Thyroid gland (tissue), 4 donors: Measurements from ENCODE around the gene RPL29. TPM values are rescaled to one million over a fixed set of nuclear protein-coding genes. Genes with fewer than 3 reads are reported as not detected.

Experiments used
- DNase-seq, 2 donors: peaks; one replicate each; pipeline ENCODE4 v3.0.0-alpha.2; 2019
- H3K27ac ChIP-seq, 3 donors: fragments of 200-600 bp; sonication (generic); 1 replicate in 2 of 3; 2 replicates in 1 of 3; pipeline ENCODE4 v1.5.1; 2016 to 2019; ENCODE audit warnings: mild to moderate bottlenecking in 1 of 3, moderate library complexity in 1 of 3
- H3K27me3 ChIP-seq: fragments of 200-600 bp; sonication (generic); one replicate; pipeline ENCODE4 v1.5.1; 2019
- H3K36me3 ChIP-seq, 2 donors: fragments of 200-600 bp; sonication (generic); one replicate each; pipeline ENCODE4 v1.5.1; 2016 to 2019
- H3K4me1 ChIP-seq, 2 donors: fragments of 200-600 bp; sonication (generic); one replicate each; pipeline ENCODE4 v1.5.1; 2017 to 2019
- H3K4me3 ChIP-seq, 3 donors: fragments of 200-600 bp; sonication (generic); replicated peaks in 1 of 3; 1 replicate in 2 of 3; 2 replicates in 1 of 3; pipeline ENCODE4 v1.5.1; 2016; ENCODE audit warnings: mild to moderate bottlenecking in 1 of 3
- H3K9me3 ChIP-seq: fragments of 200-600 bp; sonication (generic); one replicate; pipeline ENCODE4 v1.5.1; 2017
- POLR2A ChIP-seq, 2 donors: fragments of 450-650 bp; IDR thresholded peaks; one replicate each; pipeline ENCODE4 v1.6.1; 2017; ENCODE audit warnings: antibody characterized with exemption in 2 of 2, mild to moderate bottlenecking in 2 of 2, moderate library complexity in 1 of 2
- WGBS, 2 donors: methylation state at CpG; one replicate each; pipeline ENCODE4 v1.1.5; 2017; 5-methylcytosine and 5-hydroxymethylcytosine counted together
- intact Hi-C: fragments of 100-400 bp; cut with DNase I; formaldehyde crosslinking; loops from one replicate; pipeline ENCODE4 v1.15.1; 2023
- total RNA-seq, 4 donors: library from RNA; depleted of rRNA; stranded (reverse); fragments of >200 nt; gene quantifications; one replicate each; pipeline ENCODE4 v1.2.3, GENCODE V29; 2016
- TF ChIP-seq, protein P1 (sequence below), 6 experiments: fragments of 200-600 bp in 3 of 6; fragments of 450-650 bp in 3 of 6; sonication (generic) in 3 of 6; IDR thresholded peaks; one replicate each; pipeline ENCODE4 v1.5.1; 2016 to 2019; ENCODE audit warnings: antibody characterized with exemption in 6 of 6, mild to moderate bottlenecking in 2 of 6, inconsistent platforms in 1 of 6, moderate library complexity in 1 of 6

The RPL29 gene
- total RNA-seq, 4 donors from 2014 or later = 826 to 1,348 (median 1,271) TPM

DNA sequence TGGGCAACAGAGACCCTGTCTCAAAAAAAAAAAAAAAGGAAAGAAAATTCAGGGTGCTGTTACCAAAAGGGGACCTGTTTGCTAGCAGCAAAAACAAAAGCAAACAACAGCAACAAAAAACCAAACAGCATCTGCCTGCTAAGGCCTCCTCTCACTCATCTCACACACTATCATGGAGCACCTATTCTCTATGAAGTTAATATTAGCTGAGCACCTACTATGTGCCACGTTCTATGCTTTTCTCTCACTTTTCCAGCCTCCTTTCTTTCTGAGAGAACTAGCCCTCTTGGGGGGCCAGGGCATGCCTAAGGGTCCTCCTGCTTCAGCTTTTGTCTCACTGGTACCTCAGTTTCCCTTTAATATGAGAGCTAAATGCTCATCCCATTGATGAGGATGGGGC lies 41.0 kb downstream of the RPL29 start:
- no peak overlapping the region for H3K4me3 ChIP-seq
- no peak overlapping the region for H3K27ac ChIP-seq
- TF ChIP-seq, protein P1, sequence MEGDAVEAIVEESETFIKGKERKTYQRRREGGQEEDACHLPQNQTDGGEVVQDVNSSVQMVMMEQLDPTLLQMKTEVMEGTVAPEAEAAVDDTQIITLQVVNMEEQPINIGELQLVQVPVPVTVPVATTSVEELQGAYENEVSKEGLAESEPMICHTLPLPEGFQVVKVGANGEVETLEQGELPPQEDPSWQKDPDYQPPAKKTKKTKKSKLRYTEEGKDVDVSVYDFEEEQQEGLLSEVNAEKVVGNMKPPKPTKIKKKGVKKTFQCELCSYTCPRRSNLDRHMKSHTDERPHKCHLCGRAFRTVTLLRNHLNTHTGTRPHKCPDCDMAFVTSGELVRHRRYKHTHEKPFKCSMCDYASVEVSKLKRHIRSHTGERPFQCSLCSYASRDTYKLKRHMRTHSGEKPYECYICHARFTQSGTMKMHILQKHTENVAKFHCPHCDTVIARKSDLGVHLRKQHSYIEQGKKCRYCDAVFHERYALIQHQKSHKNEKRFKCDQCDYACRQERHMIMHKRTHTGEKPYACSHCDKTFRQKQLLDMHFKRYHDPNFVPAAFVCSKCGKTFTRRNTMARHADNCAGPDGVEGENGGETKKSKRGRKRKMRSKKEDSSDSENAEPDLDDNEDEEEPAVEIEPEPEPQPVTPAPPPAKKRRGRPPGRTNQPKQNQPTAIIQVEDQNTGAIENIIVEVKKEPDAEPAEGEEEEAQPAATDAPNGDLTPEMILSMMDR (IDR thresholded peaks at IDR 0.05) = no peak
- TF ChIP-seq POLR2A (IDR thresholded peaks at IDR 0.05) = no peak
- 87 to 92% methylated on average over 1 of the region's 1 CpG for WGBS, 2 donors
- no peaks in the 10 kb centered on the region for H3K27me3 ChIP-seq
- H3K9me3 ChIP-seq = no peaks in the 10 kb centered on the region
- H3K36me3 ChIP-seq = no peaks in the 10 kb centered on the region
- intact Hi-C loops = no loop called here
- H3K4me1 ChIP-seq = peaks cover 5 to 19% of the 10 kb centered on the region in 2 donors
- no peak for DNase-seq

GRCh38 chr3:51954105-51954504 lies 41.6 kb downstream of the RPL29 start:
- Histone ChIP-seq H3K27ac (no peak overlapping the region), H3K36me3 (no peaks in the 10 kb centered on the region), H3K9me3 (no peaks in the 10 kb centered on the region), H3K4me1 (peaks cover 5 to 19% of the 10 kb centered on the region in 2 donors), H3K27me3 (no peaks in the 10 kb centered on the region), H3K4me3 (no peak overlapping the region)
- TF ChIP-seq, protein P1 (IDR thresholded peaks at IDR 0.05) = no peak
- no peak for TF ChIP-seq POLR2A (IDR thresholded peaks at IDR 0.05)
- WGBS, 2 donors = 88 to 89% methylated on average over 6 of the region's 6 CpGs
- no peak for DNase-seq
- intact Hi-C loops = no loop called here

DNA sequence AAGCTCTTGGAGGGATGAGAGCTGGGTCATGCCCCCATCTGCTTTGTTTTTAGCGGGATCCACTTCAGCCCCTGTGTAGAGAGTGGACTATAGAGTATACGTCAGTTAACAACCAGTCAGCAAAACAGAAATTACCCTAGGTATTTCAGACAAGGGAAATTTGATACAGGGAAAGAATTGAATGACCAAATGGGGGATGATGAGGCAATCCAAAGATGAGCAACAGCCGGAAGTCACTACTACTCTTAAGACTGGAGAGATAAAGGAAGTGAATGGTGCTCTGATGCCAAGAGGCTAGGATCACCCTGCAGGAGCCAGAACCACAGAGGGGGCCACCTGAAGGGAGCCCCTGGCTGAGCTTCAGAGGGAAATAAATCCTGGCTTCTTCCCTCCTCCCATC lies 42.2 kb downstream of the RPL29 start:
- Histone ChIP-seq H3K9me3 (no peaks in the 10 kb centered on the region), H3K4me1 (peaks cover 5 to 19% of the 10 kb centered on the region in 2 donors), H3K4me3 (no peak overlapping the region), H3K36me3 (no peaks in the 10 kb centered on the region), H3K27me3 (no peaks in the 10 kb centered on the region), H3K27ac (no peak overlapping the region)
- 72 to 78% methylated on average over 3 of the region's 3 CpGs for WGBS, 2 donors
- DNase-seq = no peak
- TF ChIP-seq, protein P1 (IDR thresholded peaks at IDR 0.05) = no peak
- TF ChIP-seq POLR2A (IDR thresholded peaks at IDR 0.05) = no peak
- intact Hi-C loops = no loop called here

GRCh38 chr3:51950899-51951298 lies 44.8 kb downstream of the RPL29 start:
- peaks cover 0 to 9% of the 10 kb centered on the region in 2 donors for H3K4me1 ChIP-seq
- H3K9me3 ChIP-seq = no peaks in the 10 kb centered on the region
- 70 to 86% methylated on average over 2 of the region's 2 CpGs for WGBS, 2 donors
- H3K27ac ChIP-seq = no peak overlapping the region
- no peak for DNase-seq
- H3K4me3 ChIP-seq = no peak overlapping the region
- TF ChIP-seq POLR2A (IDR thresholded peaks at IDR 0.05) = no peak
- TF ChIP-seq, protein P1 (IDR thresholded peaks at IDR 0.05) = no peak
- no peaks in the 10 kb centered on the region for H3K27me3 ChIP-seq
- intact Hi-C loops = no loop called here
- H3K36me3 ChIP-seq = no peaks in the 10 kb centered on the region

DNA sequence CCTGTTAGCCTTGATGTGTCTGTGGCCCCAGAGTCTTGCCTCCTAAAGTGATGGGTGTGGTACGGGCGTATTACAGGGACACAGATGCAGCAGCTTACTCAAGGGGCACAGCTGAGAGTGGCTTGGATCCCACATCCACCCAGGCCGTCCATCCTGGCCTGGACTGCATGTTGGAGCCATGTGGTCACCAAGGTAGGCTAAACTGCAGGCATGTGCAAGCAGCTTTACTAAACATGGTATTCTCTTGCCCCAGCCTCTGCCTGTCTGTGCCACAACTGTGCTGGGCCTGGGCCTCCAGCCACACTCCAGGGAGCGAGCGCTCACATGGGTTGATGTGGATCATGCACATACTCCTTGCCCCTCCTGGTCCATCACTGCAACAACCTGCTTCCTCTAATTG lies 46.6 kb downstream of the RPL29 start:
- Histone ChIP-seq H3K27me3 (no peaks in the 10 kb centered on the region), H3K27ac (no peak overlapping the region), H3K36me3 (no peaks in the 10 kb centered on the region), H3K4me1 (no peaks in the 10 kb centered on the region), H3K4me3 (no peak overlapping the region), H3K9me3 (no peaks in the 10 kb centered on the region)
- WGBS, 2 donors = 96 to 100% methylated on average over 5 of the region's 5 CpGs
- TF ChIP-seq, protein P1 (IDR thresholded peaks at IDR 0.05) = no peak
- TF ChIP-seq POLR2A (IDR thresholded peaks at IDR 0.05) = no peak
- no peak for DNase-seq
- intact Hi-C loops = no loop called here
